NT2/D1 (cell line): ENCODE data around the gene AP1G2.

Source experiments
- YY1 ChIP-seq: IDR thresholded peaks from 2 replicates; pipeline ENCODE4 v1.6.1; 2011; ENCODE audit not compliant: insufficient read length, insufficient read depth
- ZNF274 ChIP-seq: IDR thresholded peaks from 2 replicates; pipeline ENCODE4 v1.6.1; 2011; ENCODE audit warnings: mild to moderate bottlenecking, low read depth, low read length

DNA sequence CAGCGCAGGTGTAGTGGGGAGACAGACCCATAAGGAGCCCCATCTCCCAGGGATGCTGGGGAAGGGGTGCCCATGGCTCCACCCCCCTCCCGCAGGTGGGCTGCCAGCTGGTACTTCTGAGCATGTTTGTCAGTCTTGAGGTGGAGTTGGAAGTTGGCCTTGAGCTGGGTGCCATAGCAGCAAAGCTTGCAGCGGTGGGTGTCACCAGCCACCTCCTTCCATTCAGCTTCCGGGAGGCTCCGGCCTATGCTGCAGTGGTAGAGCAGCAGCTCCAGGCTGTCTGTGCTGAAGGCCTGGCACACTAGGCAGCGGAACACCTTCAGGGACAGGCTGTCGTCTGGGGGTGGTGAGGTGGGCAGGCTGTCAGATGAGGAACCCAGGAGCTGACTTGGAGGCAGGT lies 34.9 kb downstream of the AP1G2 start:
- TF ChIP-seq YY1, result no peak
- no peak for TF ChIP-seq ZNF274
